ENCODE data around the gene RHOA.
A peak's percentile ranks its signal among the peaks of the same experiment; 100 is the strongest.
"Not testable (repeated sequence)": the region's sequence is repeated elsewhere in the genome, so short reads cannot be mapped to it uniquely, and the experiment has no call there.

Gene RHOA

DNA sequence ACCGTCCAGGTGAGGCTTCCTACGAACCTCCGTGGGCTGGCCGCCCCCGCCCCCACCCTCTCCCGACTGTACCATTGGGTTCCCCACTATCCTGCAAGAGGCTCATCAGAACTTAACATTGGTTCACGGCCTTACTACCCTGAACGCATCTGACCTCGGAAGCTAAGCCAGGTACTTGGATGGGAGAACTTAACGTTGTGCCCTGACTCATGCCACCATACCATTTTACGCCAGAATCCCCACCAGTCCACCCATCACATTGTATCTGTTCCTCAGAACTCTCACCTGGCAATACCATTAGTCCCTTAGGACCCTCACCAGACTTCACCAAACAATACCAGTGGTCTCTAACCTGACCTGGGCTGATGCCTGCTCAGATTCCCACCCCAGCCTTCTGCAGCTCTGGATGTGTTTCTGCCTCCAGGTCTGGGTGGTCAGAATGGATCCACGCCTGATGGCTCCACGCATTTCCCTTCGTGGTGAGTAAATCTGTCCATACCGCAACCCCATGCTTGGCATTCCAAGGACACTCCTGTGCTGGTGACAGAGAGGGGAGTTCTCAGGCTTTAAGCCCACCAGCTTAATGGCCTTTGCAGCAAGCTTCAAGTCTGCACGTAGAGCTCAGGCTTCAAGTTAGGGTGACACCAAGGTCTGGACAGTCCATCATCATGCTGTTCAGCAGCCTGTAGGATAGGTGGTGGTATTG is 1.0 kb upstream of the RHOA start:
- no peak for DNase-seq (ENCODE audit: low read depth in 2 of 2, low spot score in 1 of 2)

DNA sequence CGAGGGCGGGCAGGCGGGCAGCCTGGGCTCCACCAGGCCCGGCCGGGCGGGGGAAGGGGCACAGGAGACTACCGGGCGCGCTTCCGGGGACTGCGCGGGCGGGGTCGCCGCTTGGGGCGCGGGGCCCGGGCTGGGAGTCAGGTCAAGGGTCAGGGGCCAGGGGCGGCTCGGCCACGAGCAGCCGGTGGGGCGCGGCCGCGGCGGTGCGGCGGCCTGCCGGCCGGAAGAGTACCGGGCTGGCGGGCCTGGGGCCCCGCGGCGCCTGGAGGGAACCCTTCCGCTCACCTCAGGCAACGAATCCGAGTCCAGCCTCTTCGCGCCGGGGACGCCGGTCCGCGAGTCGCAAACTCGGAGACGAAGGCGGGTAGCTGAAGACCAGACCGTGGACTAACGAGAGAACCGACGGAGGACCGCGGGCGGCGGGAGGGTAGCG is 225 bp downstream of the RHOA start:
- DNase-seq (ENCODE audit: low read depth in 2 of 2, low spot score in 1 of 2): peak in 1 of 2 donors; percentile 22

DNA sequence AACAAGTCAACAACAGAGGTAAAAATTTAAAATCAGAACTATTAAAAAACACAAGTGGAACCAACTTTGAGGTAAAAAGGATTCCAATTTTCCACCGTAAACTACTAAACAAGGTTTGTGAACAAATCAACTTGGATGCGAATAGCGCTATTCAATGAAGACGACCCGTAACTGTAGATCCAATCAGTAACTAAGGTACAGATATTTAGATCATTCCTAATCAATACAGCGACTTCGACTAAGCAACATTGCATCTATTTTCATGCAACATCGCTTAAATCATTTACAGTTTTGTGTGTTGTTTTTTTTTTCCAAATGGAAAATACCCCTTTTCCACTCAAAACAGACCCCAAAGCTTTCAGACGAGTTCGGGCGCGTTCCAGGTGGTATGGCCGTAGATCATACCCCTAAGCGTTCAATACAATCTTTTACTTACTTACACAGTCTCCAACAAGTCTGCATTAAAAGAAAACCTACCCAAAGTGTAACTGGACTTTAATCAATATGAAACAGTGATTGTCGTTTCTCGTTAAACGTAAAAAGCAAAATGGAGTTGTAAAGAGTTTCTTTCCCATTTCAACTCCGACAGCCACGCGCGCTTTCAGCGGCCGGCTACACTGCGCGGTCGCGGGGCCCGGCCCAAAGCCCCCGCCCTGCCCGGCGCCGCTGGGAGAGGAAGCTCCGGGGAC is 786 bp downstream of the RHOA start:
- DNase-seq (ENCODE audit: low read depth in 2 of 2, low spot score in 1 of 2): no peak

DNA sequence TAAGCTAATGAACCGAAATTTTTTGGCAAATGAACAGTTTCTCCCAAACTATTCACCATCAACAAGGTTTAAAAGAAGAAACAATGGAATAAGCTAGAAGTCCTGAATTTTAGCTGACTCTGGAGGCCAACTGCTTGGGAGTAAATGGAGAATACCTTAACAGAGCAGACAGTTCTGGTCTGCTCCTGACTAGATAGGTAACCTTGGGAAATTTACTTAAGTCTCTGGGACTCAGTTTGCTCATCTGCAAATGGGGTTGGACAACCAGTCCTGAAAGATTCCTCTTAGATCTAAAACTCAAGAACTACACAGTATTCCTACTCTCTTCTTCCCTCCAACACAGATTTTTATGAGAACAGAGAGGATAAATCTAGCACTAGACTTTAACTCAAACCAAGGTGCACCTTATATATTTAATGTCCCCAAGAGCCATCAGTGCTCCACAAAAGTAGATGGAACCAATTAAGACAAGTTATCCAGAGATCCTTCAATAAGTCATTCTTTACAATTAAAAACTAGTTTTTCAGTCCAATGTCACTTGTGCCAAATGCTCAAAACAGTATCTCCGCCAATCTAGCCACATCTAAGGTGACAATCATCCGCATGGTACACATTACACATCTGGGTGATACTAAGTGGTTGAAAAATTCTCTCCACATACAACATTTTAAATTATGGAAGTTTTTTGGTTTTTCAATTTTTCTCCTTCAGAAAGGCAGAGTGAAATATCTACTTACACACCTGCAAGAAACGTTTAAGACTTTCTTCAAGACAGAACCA is 1.5 kb downstream of the RHOA start:
- DNase-seq (ENCODE audit: low read depth in 2 of 2, low spot score in 1 of 2): no peak

DNA sequence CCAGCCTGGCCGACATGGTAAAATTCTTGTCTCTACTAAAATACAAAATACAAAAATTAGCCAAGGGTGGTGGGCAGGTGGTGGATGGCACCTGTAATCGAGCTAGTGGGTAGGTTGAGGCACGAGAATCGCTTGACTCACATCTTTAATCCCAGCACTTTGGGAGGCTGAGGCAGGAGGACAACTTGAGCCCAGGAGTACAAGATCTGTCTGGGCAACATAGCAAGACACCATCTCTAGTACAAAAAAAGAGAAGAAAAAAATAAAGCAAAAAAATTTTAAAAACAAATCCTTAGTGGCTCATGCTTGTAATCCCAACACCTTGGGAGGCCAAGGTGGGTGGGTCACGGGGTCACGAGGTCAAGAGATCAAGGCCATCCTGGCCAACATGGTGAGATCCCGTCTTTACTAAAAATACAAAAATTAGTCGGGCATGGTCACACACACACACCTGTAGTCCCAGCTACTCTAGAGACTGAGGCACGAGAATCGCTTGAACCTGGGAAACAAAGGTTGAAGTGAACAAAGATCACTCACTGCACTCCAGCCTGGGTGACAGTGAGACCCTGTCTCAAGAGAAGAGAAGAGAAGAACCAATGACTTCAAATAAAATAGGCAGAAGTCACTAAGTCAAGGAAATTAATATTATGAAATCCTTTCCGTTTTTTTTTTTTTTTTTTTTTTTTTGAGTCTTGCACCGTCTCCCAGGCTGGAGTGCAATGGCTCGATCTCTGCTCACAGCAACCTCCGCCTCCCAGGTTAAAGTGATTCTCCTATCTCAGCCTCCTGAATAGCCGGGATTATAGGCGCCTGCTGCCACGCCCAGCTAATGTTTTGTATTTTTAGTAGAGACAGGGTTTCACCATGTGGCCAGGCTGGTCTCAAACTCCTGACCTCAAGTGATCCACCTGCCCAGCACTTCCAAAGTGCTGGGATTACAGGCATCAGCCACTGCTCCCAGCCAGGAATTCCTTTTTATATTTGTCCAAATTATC is 4.9 kb downstream of the RHOA start:
- DNase-seq (ENCODE audit: low read depth in 2 of 2, low spot score in 1 of 2): no peak

DNA sequence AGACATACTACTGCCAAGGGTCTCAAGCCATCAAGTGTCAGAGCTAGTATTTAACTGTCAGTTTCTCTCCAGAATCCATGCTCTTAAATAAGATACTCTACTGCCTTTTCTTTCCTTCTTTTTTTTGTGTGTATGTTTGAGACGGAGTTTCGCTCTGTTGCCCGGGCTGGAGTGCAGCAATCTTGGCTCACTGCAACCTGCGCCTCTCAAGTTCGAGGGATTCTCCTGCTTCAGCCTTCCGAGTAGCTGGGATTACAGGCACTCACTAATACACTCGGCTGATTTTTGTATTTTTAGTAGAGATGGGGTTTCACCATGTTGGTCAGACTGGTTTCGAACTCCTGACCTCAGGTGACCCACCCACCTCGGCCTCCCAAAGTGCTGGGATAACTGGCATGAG is 6.2 kb downstream of the RHOA start:
- DNase-seq (ENCODE audit: low read depth in 2 of 2, low spot score in 1 of 2): not testable (repeated sequence)

DNA sequence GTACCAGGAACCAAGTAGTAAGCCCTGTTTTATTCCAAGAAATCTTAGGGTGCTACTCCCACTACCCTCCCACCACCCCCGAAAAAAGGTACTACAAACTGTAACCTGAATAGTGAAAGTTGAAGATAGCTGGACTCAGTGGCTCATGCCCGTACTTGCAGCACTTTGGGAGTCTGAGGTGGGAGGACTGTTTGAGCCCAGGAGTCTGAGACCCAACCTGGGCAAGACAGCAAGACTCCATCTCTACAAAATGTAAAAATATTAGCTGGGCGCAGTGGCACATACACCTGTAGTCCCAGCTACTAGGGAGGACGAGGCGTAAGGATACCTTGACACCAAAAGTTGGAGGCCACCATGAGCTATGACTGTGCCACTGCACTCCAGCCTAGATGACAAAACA is 7.9 kb downstream of the RHOA start:
- DNase-seq (ENCODE audit: low read depth in 2 of 2, low spot score in 1 of 2): no peak

DNA sequence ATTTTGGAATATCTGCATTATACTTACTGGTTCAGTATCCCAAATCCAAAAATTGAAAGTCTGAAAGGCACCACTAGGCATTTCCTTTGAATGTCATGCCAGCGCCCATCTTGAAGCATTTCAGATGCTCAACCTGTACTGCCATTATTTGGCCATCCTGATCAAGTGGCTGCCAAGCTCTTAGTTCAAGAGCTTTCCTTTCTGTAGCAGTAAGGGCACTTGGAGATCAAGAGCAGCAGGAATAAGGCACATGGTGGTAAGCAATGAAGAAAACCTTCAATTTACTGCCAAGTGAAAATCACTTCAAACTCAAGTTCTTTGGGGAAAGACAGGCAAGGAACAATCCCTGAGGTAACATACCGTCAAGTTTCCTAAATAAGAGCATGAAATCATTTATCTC is 10.0 kb downstream of the RHOA start:
- no peak for DNase-seq (ENCODE audit: low read depth in 2 of 2, low spot score in 1 of 2)

DNA sequence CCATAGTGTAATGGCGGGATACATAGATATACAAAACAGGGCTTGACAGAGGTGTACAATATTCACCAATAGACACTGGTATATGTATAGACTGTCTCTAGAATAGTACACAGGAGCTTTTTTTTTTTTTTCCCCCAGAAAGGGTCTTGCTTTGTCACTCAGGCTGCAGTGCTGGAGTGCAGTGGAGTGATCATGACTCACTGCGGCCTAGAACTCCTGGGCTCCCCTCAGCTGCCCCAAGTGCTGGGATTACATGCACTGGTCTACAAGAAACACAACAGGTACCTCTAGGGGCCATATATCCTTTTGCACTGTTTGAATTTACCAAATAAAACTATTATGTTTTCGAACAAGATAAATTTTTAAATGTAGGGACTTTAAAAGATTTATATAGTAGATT is 12.3 kb downstream of the RHOA start:
- DNase-seq (ENCODE audit: low read depth in 2 of 2, low spot score in 1 of 2): no peak

DNA sequence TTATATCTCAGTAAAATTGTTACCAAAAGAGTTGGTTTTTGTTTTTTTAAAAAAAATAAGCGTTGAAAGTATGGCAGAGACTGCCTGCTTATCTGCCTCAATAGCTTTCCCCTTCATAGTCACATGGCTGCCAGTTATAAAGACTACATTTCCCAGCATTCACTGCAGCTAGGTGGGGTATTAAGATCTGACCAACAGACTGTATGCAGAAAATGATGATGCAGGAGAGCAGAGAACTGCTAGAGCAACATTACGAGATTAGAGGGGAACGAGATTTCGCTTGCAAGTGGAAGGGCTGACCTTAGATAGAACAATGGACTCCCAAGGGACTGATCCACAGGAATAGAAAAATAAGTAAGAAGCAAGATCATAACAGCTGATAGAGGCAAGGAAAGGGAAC is 14.3 kb downstream of the RHOA start:
- no peak for DNase-seq (ENCODE audit: low read depth in 2 of 2, low spot score in 1 of 2)

DNA sequence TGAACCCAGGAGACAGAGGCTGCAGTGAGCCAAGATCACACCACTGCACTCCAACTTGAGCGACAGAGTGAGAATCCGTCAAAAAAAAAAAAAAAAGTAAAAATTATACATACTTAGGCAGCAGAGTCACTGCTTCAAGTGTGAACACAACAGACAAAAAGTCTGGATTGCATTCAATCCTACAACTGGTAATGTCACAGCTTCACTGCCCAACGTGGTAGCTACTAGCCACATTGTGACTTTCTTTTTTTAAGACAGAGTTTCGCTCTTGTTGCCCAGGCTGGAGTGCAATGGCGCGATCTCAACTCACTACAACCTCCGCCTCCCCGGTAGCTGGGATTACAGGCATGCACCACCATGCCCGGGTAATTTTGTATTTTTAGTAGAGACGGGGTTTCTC is 20.5 kb downstream of the RHOA start:
- not testable (repeated sequence) for DNase-seq (ENCODE audit: low read depth in 2 of 2, low spot score in 1 of 2)

DNA sequence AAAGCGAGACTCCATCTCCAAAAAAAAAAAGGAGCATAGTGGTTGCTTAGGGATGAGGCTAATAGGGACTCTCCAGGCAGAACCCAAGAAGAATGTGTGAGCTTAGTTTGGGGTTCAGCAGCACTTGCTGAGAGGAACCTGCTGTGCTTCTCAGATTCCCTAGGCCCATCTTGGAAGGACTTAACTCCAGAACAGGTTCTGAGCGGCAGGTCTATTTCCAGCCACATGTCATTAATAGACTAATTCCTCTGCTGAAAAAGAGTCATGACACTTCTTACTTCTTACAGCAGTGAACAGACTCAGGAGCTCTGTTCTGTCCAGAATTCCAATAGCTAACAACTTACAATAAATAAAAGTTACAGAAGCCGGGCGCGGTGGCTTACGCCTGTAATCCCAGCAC is 22.5 kb downstream of the RHOA start:
- no peak for DNase-seq (ENCODE audit: low read depth in 2 of 2, low spot score in 1 of 2)

DNA sequence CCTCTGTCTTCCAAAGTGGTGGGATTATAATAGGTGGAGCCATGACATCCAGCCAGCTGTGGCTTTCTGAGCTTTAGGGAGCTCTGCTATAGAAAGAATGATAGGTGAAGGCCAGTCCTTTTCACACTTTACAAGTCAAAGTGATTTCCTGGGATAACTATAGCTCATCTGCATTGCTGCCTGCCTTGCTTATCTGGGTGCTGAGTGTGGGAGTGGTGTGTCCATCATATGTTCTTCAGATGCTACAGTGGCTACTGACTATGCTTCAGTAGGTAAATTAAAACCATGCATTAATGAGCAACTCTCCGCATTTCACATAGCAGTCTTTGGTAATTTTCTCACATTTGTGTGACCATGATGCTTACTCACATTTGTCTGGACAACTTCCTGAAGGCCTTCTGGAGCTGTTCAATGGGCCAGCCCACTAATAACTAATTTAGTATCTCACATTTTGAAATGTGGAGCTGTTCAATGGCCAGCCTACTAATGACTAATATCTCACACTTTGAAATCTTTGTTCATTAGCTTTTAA is 23.4 kb downstream of the RHOA start:
- DNase-seq (ENCODE audit: low read depth in 2 of 2, low spot score in 1 of 2): no peak

DNA sequence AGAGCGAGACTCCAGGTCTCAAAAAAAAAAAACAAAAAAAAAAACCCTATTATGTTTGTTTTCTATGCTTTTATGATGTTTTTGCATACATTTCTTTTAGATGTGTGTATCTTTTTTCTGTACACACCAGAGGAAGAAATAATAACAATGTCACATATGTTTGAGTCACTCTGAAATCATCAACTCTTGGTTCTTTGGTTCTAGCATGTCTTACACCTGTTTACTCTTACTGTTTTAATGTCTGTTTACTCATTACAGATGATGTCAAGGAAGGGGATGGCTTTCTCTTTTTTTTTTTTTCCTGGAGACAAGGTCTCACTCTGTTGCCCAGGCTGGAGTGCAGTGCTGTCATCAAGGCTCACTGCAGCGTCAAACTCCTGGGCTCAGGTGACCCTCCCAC is 24.1 kb downstream of the RHOA start:
- no peak for DNase-seq (ENCODE audit: low read depth in 2 of 2, low spot score in 1 of 2)

DNA sequence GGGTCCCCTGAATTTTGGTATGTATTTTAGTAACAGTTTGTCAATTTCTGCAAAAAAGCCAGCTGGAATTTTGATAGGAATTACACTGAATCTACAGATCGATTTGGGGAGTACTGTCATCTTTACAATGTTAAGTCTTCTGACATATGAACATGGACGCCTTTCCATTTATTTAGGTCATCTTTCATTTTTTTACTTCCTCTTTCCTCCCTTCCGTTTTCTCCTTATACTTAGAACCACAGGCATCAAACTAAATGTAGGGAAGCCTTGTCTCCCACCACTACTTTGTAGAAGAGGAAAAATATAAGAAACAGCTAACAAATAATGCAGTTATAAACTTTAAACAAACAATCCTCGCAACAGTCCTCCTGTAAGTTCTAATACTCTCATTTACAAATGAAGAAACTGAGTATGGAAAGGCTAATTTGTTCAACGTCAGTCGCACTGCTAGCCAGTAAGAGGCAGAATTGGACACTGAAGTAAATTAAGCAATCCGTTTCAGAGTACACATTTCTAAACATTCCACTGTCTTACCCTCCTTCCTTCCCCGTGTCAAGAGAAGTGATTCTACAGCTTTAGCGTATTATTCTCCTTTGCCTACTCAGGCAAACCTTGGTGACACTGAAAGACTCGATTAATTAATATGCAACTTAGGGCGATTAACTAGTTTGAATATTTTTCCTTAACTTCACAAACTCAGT is 25.6 kb downstream of the RHOA start:
- no peak for DNase-seq (ENCODE audit: low read depth in 2 of 2, low spot score in 1 of 2)

DNA sequence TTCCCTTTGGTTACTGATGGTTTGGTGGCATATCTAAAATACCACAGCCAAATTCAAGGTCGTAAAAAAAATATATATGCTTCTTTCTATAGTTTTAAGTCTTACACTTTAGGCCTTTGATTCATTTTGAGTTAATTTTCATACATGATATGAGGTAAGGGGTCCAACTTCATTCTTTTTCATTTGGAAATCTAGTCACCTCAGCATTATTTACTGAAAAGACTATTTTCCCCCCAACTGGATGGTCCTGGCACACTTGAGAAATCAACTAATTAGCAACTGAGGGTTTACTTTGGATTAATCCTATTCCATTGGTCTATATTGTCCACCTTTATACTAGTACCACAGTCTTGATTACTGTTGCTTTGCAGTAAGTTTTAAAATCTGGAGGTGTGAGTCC is 26.2 kb downstream of the RHOA start:
- no peak for DNase-seq (ENCODE audit: low read depth in 2 of 2, low spot score in 1 of 2)

DNA sequence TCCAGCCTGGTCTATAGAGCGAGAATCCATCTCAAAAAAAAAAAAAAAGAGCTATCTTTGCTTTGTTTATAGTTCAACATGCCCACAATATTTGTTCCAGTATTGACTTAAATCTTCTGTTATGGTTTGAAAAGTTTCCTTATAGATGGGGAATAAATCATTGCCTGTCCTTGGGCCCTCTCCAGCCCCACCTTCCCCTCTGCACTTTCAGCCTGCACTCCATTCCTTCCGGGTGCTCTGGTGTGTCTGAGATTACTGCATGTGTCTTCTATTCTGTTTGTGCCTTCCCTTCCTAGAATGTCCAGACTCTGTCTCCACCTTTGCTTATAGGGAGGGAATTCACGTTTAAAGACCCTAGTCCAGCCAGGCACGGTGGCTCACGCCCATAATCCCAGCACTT is 28.4 kb downstream of the RHOA start:
- DNase-seq (ENCODE audit: low read depth in 2 of 2, low spot score in 1 of 2): no peak

DNA sequence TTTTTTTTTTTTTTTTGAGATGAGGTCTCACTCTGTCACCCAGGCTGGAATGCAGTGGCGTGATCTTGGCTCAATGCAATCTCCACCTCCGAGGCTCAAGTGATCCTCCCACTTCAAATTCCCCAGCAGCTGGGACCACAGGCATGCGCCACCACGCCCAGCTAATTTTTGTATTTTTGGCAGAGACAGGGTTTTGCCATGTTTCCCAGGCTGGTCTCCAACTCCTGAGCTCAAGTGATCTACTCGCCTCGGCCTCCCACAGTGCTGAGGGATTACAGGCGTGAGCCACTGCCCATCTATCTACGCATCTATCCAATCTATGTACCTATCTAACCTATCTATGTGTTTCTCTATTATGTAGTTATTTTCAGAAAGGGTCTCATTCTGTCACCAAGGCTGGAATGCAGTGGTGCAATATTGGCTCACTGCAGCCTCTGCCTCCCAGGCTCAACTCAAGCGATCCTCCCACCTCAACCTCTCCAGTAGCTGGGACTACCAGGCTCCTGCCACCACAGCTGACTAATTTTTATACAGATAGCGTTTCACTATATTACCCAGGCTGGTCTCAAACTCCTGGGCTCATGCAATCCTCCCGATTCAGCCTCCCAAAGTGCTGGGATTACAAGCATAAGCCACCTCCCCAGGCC is 33.4 kb downstream of the RHOA start:
- no peak for DNase-seq (ENCODE audit: low read depth in 2 of 2, low spot score in 1 of 2)

DNA sequence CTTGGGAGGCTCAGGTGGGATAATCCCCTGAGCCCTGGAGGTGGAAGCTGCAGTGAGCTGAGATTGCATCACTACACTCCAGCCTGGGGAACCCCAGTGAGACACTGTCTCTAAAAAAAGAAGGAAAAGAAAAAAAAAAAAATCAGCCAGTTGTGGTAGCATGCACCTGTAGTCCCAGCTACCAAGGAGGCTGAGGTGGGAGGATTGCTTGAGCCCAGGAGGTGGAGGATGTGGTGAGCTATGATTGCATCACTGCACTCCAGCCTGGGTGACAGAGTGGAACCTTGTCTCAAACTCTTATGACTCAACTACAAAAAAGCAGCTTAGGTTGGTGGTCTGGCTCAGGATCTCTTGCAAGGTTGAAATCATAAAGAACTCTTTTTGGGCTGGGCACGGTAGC is 34.3 kb downstream of the RHOA start:
- peak; percentile 12 to 45 for DNase-seq (ENCODE audit: low read depth in 2 of 2, low spot score in 1 of 2)

DNA sequence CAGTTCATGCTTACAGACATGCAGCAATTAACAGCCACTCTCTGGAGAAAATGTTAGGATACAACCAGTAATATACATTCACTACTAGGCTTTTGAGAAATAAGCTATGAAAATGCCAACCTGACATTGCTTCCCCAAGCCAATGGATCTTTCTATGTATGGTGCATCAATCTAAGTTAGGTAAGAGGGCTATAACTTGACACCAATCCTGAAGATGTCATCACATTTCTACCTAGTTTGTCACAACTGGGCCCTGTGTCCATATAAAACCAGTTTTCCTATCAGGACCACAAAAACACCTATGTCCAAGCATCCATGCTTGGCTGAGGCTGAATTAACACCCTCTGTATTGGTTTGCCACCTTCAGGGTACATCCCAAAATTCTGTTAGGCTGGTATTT is 39.8 kb downstream of the RHOA start:
- DNase-seq (ENCODE audit: low read depth in 2 of 2, low spot score in 1 of 2): no peak
